K562 (cell line): Measurements from ENCODE around the gene SLC9B1. TPM values are rescaled to one million over a fixed set of nuclear protein-coding genes. Genes with fewer than 3 reads are reported as not detected.

Experiments
- CBX5 ChIP-seq: IDR thresholded peaks from 2 replicates; pipeline ENCODE4 v1.6.1; 2014; ENCODE audit warnings: low read depth, borderline replicate concordance
- CHD1 ChIP-seq: fragments of 200-600 bp; sonication (generic); IDR thresholded peaks from one replicate; pipeline ENCODE4 v1.6.1; 2012; ENCODE audit warnings: mild to moderate bottlenecking, moderate library complexity, low read length, inconsistent platforms
- HCFC1 ChIP-seq: IDR thresholded peaks from 2 replicates; pipeline ENCODE4 v1.6.1; 2012; ENCODE audit warnings: low read depth, low read length, improper control_type of control experiment
- KDM1A ChIP-seq, 2 experiments: fragments of 450-650 bp; IDR thresholded peaks; 2 replicates each; pipeline ENCODE4 v1.6.1; 2016; ENCODE audit warnings: mild to moderate bottlenecking in 2 of 2
- LEF1 ChIP-seq: fragments of 450-650 bp; IDR thresholded peaks from 2 replicates; pipeline ENCODE4 v1.6.1; 2016; ENCODE audit warnings: mild to moderate bottlenecking
- MTA2 ChIP-seq: fragments of 450-650 bp; IDR thresholded peaks from 2 replicates; pipeline ENCODE4 v1.6.1; 2016; ENCODE audit warnings: low read depth
- NFE2L1 ChIP-seq: fragments of 450-650 bp; IDR thresholded peaks from 2 replicates; pipeline ENCODE4 v1.6.1; 2016; ENCODE audit warnings: missing genetic modification characterization, low read depth, mild to moderate bottlenecking, missing compliant biosample characterization, moderate library complexity, borderline replicate concordance
- SAP30 ChIP-seq: fragments of 200-600 bp; sonication (generic); IDR thresholded peaks from 2 replicates; pipeline ENCODE4 v1.6.1; 2012; ENCODE audit warnings: borderline replicate concordance, low read depth, mild to moderate bottlenecking, moderate library complexity, low read length, control low read depth, inconsistent platforms; ENCODE audit not compliant: insufficient read depth, poor library complexity, severe bottlenecking
- TBP ChIP-seq: optimal IDR thresholded peaks from 2 replicates; pipeline ENCODE3; 2011; ENCODE audit warnings: low read depth, low read length, improper control_type of control experiment
- ZC3H11A ChIP-seq: IDR thresholded peaks from 2 replicates; pipeline ENCODE4 v1.6.1; 2012; ENCODE audit warnings: low read depth, low read length, improper control_type of control experiment
- ZNF232 ChIP-seq: sonication (generic); formaldehyde crosslinking; IDR thresholded peaks from 2 replicates; pipeline ENCODE4 v1.8.0; 2022; ENCODE audit warnings: mild to moderate bottlenecking, missing genetic modification reagents
- ZNF431 ChIP-seq: sonication (generic); formaldehyde crosslinking; IDR thresholded peaks from 2 replicates; pipeline ENCODE4 v1.8.0; 2022; ENCODE audit warnings: mild to moderate bottlenecking, missing genetic modification reagents
- ZNF586 ChIP-seq: fragments of 450-650 bp; formaldehyde crosslinking; conservative IDR thresholded peaks from 2 replicates; pipeline ENCODE4 v1.4.0; 2020; ENCODE audit warnings: mild to moderate bottlenecking, moderate library complexity
- polyA plus RNA-seq, 8 experiments: library from polyadenylated mRNA; depleted of rRNA in 4 of 8; stranded (reverse) in 5 of 8; unstranded in 3 of 8; fragments of >200 nt; fragmentation: Nextera tagmentation in 2 of 8; fragmentation: Illumina TruSeq in 1 of 8; extraction: Ambion mirVana in 2 of 8; extraction: Trizol in 1 of 8; gene quantifications; 2 replicates each; pipeline versions ENCODE4 v1.2.1 to v1.2.3, GENCODE V29; 2011 to 2014; ENCODE audit warnings: inconsistent platforms in 1 of 8, missing spikeins in 1 of 8
- total RNA-seq, 7 experiments: library from RNA; depleted of rRNA in 6 of 7; stranded (reverse); fragments of >200 nt in 6 of 7; fragmentation: Illumina TruSeq in 2 of 7; extraction: Trizol in 2 of 7; gene quantifications; 2 replicates each; pipeline versions ENCODE4 v1.2.1 to v1.2.3, GENCODE V29; 2011 to 2021; ENCODE audit warnings: low replicate concordance in 1 of 7
- TF ChIP-seq, protein P1 (sequence below): fragments of 450-650 bp; IDR thresholded peaks from 2 replicates; pipeline ENCODE4 v1.6.1; 2016
- TF ChIP-seq, protein P2 (sequence below): fragments of 450-650 bp; formaldehyde crosslinking; IDR thresholded peaks from 2 replicates; pipeline ENCODE4 v1.4.0; 2022; ENCODE audit warnings: missing genetic modification characterization
- TF ChIP-seq, protein P3 (sequence below): sonication (generic); IDR thresholded peaks from 2 replicates; pipeline ENCODE4 v1.6.1; 2016
- TF ChIP-seq, protein P4 (sequence below): fragments of 250-450 bp; sonication (Bioruptor Pico); IDR thresholded peaks from 2 replicates; pipeline ENCODE4 v1.4.0; 2020; ENCODE audit warnings: borderline replicate concordance
- TF ChIP-seq, protein P5 (sequence below): fragments of 250-450 bp; sonication (Bioruptor Pico); IDR thresholded peaks from 2 replicates; pipeline ENCODE4 v1.4.0; 2020

The SLC9B1 gene
- total and polyA plus RNA-seq, 9 of the 15 experiments (the other 6 are each of a cell fraction or from before 2014, with no cell fraction given): 0.21 to 1.3 (median 0.51) TPM

DNA sequence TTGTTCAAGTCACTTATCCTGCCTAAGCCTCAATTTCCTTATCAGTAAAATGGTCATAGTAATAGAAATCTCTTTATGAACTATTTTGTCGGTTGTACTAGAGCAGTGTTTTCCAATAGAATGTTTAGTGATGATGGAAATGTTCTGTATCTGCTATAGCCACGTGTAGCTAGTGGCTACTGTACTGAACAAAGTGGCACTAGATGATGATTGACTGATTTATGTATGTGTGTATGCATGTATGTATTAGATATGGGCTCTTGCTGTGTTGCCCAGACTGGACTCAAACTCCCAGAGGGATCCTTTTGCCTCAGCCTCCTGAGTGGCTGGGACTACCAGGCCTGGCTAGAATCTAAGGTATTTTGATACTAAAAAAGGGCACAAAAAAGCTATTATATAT is 24.7 kb upstream of the SLC9B1 start (continued):
- TF ChIP-seq, protein P1, sequence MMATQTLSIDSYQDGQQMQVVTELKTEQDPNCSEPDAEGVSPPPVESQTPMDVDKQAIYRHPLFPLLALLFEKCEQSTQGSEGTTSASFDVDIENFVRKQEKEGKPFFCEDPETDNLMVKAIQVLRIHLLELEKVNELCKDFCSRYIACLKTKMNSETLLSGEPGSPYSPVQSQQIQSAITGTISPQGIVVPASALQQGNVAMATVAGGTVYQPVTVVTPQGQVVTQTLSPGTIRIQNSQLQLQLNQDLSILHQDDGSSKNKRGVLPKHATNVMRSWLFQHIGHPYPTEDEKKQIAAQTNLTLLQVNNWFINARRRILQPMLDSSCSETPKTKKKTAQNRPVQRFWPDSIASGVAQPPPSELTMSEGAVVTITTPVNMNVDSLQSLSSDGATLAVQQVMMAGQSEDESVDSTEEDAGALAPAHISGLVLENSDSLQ: peak; percentile 69; the same call in 1 of the 2 replicates
- TF ChIP-seq, protein P2, sequence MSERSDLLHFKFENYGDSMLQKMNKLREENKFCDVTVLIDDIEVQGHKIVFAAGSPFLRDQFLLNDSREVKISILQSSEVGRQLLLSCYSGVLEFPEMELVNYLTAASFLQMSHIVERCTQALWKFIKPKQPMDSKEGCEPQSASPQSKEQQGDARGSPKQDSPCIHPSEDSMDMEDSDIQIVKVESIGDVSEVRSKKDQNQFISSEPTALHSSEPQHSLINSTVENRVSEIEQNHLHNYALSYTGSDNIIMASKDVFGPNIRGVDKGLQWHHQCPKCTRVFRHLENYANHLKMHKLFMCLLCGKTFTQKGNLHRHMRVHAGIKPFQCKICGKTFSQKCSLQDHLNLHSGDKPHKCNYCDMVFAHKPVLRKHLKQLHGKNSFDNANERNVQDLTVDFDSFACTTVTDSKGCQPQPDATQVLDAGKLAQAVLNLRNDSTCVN (CRISPR knock-in tag): no peak
- TF ChIP-seq KDM1A (IDR thresholded peaks at IDR 0.05) (peak in 1 of 2 experiments; percentile 45; a peak in 1 of 4 replicates), HCFC1 (no peak), LEF1 (no peak), TBP (no peak), ZNF586 (no peak), ZNF431 (no peak), CBX5 (no peak), ZC3H11A (no peak), MTA2 (0 out of 2 replicates have a peak, but pooled peaks have one; percentile 29), SAP30 (no peak), CHD1 (no peak), NFE2L1 (no peak), ZNF232 (no peak)
- TF ChIP-seq, protein P3, sequence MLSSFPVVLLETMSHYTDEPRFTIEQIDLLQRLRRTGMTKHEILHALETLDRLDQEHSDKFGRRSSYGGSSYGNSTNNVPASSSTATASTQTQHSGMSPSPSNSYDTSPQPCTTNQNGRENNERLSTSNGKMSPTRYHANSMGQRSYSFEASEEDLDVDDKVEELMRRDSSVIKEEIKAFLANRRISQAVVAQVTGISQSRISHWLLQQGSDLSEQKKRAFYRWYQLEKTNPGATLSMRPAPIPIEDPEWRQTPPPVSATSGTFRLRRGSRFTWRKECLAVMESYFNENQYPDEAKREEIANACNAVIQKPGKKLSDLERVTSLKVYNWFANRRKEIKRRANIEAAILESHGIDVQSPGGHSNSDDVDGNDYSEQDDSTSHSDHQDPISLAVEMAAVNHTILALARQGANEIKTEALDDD: no peak
- TF ChIP-seq, protein P4, sequence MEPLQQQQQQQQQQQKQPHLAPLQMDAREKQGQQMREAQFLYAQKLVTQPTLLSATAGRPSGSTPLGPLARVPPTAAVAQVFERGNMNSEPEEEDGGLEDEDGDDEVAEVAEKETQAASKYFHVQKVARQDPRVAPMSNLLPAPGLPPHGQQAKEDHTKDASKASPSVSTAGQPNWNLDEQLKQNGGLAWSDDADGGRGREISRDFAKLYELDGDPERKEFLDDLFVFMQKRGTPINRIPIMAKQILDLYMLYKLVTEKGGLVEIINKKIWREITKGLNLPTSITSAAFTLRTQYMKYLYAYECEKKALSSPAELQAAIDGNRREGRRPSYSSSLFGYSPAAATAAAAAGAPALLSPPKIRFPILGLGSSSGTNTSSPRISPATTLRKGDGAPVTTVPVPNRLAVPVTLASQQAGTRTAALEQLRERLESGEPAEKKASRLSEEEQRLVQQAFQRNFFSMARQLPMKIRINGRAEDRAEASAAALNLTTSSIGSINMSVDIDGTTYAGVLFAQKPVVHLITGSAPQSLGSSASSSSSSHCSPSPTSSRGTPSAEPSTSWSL (CRISPR knock-in tag): no peak
- TF ChIP-seq, protein P5, sequence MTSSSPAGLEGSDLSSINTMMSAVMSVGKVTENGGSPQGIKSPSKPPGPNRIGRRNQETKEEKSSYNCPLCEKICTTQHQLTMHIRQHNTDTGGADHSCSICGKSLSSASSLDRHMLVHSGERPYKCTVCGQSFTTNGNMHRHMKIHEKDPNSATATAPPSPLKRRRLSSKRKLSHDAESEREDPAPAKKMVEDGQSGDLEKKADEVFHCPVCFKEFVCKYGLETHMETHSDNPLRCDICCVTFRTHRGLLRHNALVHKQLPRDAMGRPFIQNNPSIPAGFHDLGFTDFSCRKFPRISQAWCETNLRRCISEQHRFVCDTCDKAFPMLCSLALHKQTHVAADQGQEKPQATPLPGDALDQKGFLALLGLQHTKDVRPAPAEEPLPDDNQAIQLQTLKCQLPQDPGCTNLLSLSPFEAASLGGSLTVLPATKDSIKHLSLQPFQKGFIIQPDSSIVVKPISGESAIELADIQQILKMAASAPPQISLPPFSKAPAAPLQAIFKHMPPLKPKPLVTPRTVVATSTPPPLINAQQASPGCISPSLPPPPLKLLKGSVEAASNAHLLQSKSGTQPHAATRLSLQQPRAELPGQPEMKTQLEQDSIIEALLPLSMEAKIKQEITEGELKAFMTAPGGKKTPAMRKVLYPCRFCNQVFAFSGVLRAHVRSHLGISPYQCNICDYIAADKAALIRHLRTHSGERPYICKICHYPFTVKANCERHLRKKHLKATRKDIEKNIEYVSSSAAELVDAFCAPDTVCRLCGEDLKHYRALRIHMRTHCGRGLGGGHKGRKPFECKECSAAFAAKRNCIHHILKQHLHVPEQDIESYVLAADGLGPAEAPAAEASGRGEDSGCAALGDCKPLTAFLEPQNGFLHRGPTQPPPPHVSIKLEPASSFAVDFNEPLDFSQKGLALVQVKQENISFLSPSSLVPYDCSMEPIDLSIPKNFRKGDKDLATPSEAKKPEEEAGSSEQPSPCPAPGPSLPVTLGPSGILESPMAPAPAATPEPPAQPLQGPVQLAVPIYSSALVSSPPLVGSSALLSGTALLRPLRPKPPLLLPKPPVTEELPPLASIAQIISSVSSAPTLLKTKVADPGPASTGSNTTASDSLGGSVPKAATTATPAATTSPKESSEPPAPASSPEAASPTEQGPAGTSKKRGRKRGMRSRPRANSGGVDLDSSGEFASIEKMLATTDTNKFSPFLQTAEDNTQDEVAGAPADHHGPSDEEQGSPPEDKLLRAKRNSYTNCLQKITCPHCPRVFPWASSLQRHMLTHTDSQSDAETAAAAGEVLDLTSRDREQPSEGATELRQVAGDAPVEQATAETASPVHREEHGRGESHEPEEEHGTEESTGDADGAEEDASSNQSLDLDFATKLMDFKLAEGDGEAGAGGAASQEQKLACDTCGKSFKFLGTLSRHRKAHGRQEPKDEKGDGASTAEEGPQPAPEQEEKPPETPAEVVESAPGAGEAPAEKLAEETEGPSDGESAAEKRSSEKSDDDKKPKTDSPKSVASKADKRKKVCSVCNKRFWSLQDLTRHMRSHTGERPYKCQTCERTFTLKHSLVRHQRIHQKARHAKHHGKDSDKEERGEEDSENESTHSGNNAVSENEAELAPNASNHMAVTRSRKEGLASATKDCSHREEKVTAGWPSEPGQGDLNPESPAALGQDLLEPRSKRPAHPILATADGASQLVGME (CRISPR knock-in tag): no peak
